ENCODE data around the gene IQGAP2. TPM values are rescaled to one million over a fixed set of nuclear protein-coding genes. Genes with fewer than 3 reads are reported as not detected.

Gene IQGAP2
- total and polyA plus RNA-seq, 9 of the 15 experiments (the other 6 are each of a cell fraction or from before 2014, with no cell fraction given) = 8.7 to 23.2 (median 17.4) TPM

DNA sequence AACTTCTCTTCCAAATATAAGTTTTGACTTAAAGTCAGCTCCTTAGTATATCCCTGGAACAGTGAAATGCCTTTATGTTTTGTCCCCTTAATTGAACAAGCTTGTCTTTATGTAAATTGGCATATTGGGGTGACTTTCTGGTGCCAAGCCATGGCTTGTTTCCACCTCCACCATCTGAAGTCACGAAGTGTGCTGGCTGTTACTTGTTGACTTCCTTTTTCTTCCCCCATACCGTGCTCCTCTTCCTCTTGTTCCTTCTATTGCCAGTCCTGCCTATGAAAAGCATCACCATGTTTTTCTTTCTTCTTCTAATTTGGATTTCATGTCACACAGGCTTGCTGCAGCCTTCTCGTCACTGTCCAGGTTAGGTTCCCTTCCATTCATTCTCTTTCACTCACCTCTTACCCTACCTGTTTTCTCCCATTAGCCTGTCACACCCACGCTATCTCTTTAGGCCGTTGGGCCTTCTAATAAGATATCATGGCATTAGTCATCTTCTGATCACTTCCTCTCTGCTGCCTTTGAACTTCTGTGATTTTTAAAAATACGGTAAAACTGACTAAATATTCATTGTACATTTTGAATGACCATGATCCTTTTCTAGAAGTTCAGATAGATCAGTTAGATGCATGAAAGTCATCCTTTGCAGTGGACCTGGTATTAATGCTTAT lies 48.1 kb downstream of the IQGAP2 start:
- ChIA-PET CTCF (ENCODE audit: low intra/inter-chr PET ratio) (no interaction called here), POLR2A (interaction anchor here (0.9 to 1.5 kb wide), 3 partner anchors 8 to 41 kb away, joined by 3 to 4 read pairs (median 3); no protein-coding TSS in a partner anchor)
- Histone ChIP-seq H3K27ac (ENCODE audit: extremely low read depth, low read depth, low read length) (no peak overlapping the region), H4K20me1 (replicated peaks; ENCODE audit: control insufficient read depth, insufficient read depth, low read length) (no peaks in the 10 kb centered on the region), H2AFZ (ENCODE audit: low read depth, low read length) (no peak overlapping the region), H3K36me3 (ENCODE audit: control insufficient read depth, insufficient read depth, low read length) (no peaks in the 10 kb centered on the region), H3K9ac (ENCODE audit: insufficient read depth in 1 of 2, low read depth in 2 of 2, low read length in 2 of 2) (no peak overlapping the region), H3K4me1 (replicated peaks in 1 of 2; ENCODE audit: control insufficient read depth in 2 of 2, insufficient read depth in 2 of 2, low read length in 2 of 2) (peaks cover 0 to 8% of the 10 kb centered on the region in 2 experiments; a peak in 3 of 5 replicates), H3K9me3 (replicated peaks; ENCODE audit: control insufficient read depth, insufficient read depth, low read depth, low read length) (no peaks in the 10 kb centered on the region), H3K4me2 (ENCODE audit: insufficient read depth, low read length) (no peak overlapping the region), H3K27me3 (ENCODE audit: control insufficient read depth in 2 of 2, insufficient read depth in 2 of 2, low read length in 2 of 2) (no peaks in the 10 kb centered on the region), H3K79me2 (ENCODE audit: control insufficient read depth, insufficient read depth, low read length) (no peaks in the 10 kb centered on the region), H3K4me3 (no peak overlapping the region), H3K9me1 (ENCODE audit: control insufficient read depth, insufficient read depth, low read length) (no peaks in the 10 kb centered on the region)
- no peak for ATAC-seq
- FAIRE-seq = no peak
- 22% methylated on average over 5 of the region's 6 CpGs for WGBS (ENCODE audit: insufficient coverage, low coverage, missing lambda C conversion rate)
- TF ChIP-seq GATAD2B (IDR thresholded peaks at IDR 0.05; ENCODE audit: borderline replicate concordance) (no peak), MAFF (IDR thresholded peaks at IDR 0.05; ENCODE audit: low read length) (no peak), SPI1 (IDR thresholded peaks at IDR 0.05; ENCODE audit: borderline replicate concordance, low read depth, low read length) (peak; percentile 37; the same call in 1 of the 2 replicates), FOXK2 (conservative IDR thresholded peaks at IDR 0.05 in 1 of 2, IDR thresholded peaks at IDR 0.05 in 1 of 2; ENCODE audit: low read depth in 2 of 2) (no peak), PCBP1 (IDR thresholded peaks at IDR 0.05; ENCODE audit: low read depth, low read length, poor library complexity, severe bottlenecking) (no peak)
- TF ChIP-seq, protein P1, sequence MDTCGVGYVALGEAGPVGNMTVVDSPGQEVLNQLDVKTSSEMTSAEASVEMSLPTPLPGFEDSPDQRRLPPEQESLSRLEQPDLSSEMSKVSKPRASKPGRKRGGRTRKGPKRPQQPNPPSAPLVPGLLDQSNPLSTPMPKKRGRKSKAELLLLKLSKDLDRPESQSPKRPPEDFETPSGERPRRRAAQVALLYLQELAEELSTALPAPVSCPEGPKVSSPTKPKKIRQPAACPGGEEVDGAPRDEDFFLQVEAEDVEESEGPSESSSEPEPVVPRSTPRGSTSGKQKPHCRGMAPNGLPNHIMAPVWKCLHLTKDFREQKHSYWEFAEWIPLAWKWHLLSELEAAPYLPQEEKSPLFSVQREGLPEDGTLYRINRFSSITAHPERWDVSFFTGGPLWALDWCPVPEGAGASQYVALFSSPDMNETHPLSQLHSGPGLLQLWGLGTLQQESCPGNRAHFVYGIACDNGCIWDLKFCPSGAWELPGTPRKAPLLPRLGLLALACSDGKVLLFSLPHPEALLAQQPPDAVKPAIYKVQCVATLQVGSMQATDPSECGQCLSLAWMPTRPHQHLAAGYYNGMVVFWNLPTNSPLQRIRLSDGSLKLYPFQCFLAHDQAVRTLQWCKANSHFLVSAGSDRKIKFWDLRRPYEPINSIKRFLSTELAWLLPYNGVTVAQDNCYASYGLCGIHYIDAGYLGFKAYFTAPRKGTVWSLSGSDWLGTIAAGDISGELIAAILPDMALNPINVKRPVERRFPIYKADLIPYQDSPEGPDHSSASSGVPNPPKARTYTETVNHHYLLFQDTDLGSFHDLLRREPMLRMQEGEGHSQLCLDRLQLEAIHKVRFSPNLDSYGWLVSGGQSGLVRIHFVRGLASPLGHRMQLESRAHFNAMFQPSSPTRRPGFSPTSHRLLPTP (IDR thresholded peaks at IDR 0.05; ENCODE audit: borderline replicate concordance, extremely low read depth, insufficient read length) = no peak
- intact Hi-C loops (cut with micrococcal nuclease) = no loop called here
- no peak for DNase-seq (ENCODE audit: extremely low read depth in 1 of 4, low spot score in 3 of 4)
- no TSS peak for BruUV-seq (replicated peaks)
- in situ Hi-C loops (cut with MboI) = no loop called here
